ENCODE results near the gene NAB1. TPM values are rescaled to one million over a fixed set of nuclear protein-coding genes. Genes with fewer than 3 reads are reported as not detected.

NAB1 gene
- total and polyA plus RNA-seq, 12 donors = 13.0 to 43.7 (median 26.7) TPM

GRCh38 chr2:190641469-190641868, 7.4 kb upstream of the NAB1 start:
- no peak overlapping the region for H3K4me3 ChIP-seq
- H3K27ac ChIP-seq = no peak overlapping the region
- H3K36me3 ChIP-seq (replicated peaks in 1 of 2) = no peaks in the 10 kb centered on the region
- no peaks in the 10 kb centered on the region for H3K27me3 ChIP-seq
- TF ChIP-seq POLR2A (IDR thresholded peaks at IDR 0.05) (no peak), CTCF (IDR thresholded peaks at IDR 0.05) (no peak)
- intact Hi-C loops (cut with DNase I) = loop anchor here in 1 of 2 donors (10.0 kb wide), 1 partner anchor 107 kb away; the partner anchor contains the start of gene NEMP2
- no peak for DNase-seq
- no peaks in the 10 kb centered on the region for H3K9me3 ChIP-seq (replicated peaks in 1 of 3)
- WGBS, 4 donors = 68 to 81% (median 74%) methylated on average over 3 of the region's 3 CpGs
- peaks cover 0 to 12% of the 10 kb centered on the region in 2 donors for H3K4me1 ChIP-seq (replicated peaks in 1 of 2)

- Histone ChIP-seq H3K9me3 (replicated peaks in 1 of 3) (no peaks in the 10 kb centered on the region), H3K4me1 (replicated peaks in 1 of 2) (peaks cover 0 to 22% of the 10 kb centered on the region in 2 donors), H3K27ac (peak overlapping the region in 3 of 5 donors; percentile 1 to 13 (median 4)), H3K4me3 (no peak overlapping the region), H3K36me3 (replicated peaks in 1 of 2) (no peaks in the 10 kb centered on the region), H3K27me3 (no peaks in the 10 kb centered on the region)
- intact Hi-C loops (cut with DNase I) = loop anchor here in 1 of 2 donors (10.0 kb wide), 1 partner anchor 112 kb away; the partner anchor contains the start of gene NEMP2
- no peak for DNase-seq
- WGBS, 4 donors = 59 to 70% (median 68%) methylated on average over 9 of the region's 9 CpGs
- TF ChIP-seq POLR2A (IDR thresholded peaks at IDR 0.05) (no peak), CTCF (IDR thresholded peaks at IDR 0.05) (no peak)
Observed at GRCh38 chr2:190646780-190647522, 1.9 kb upstream of the NAB1 start.

- 0 to 1% (median 1%) methylated on average over 28 to 78 of the region's 78 CpGs for WGBS, 4 donors
Observed at GRCh38 chr2:190648289-190649034, 421 bp upstream of the NAB1 start.

More at GRCh38 chr2:190648289-190649034, 421 bp upstream of the NAB1 start:
- peak; percentile 50 to 57 for TF ChIP-seq POLR2A (IDR thresholded peaks at IDR 0.05)
- no peak for TF ChIP-seq CTCF (IDR thresholded peaks at IDR 0.05)
- Histone ChIP-seq H3K27me3 (no peaks in the 10 kb centered on the region), H3K4me1 (replicated peaks in 1 of 2) (peaks cover 5 to 37% of the 10 kb centered on the region in 2 donors), H3K36me3 (replicated peaks in 1 of 2) (no peaks in the 10 kb centered on the region), H3K4me3 (peak overlapping the region in 3 of 4 donors; percentile 23 to 96 (median 45)), H3K27ac (peak overlapping the region; percentile 25 to 95 (median 61)), H3K9me3 (replicated peaks in 1 of 3) (no peaks in the 10 kb centered on the region)
- peak; percentile 88 to 93 (median 90) for DNase-seq
- intact Hi-C loops (cut with DNase I) = loop anchor here in 1 of 2 donors (10.0 kb wide), 1 partner anchor 114 kb away; the partner anchor contains the start of gene NEMP2
